HL-60 (cell line): ENCODE data around the gene PPP2R5C.

Experiments used
- POLR2AphosphoS5 ChIP-seq: IDR thresholded peaks from 2 replicates; pipeline ENCODE4 v1.6.1; 2012; ENCODE audit warnings: low read depth
- SPI1 ChIP-seq: IDR thresholded peaks from 2 replicates; pipeline ENCODE4 v1.6.1; 2012; ENCODE audit warnings: low read depth, mild to moderate bottlenecking, borderline replicate concordance
- TF ChIP-seq, protein P1 (sequence below): IDR thresholded peaks from one replicate; pipeline ENCODE4 v1.5.1; 2011; ENCODE audit warnings: low read length, control low read depth, inconsistent platforms; ENCODE audit not compliant: insufficient read depth
- TF ChIP-seq, protein P2 (sequence below): IDR thresholded peaks from 2 replicates; pipeline ENCODE4 v1.6.1; 2012; ENCODE audit warnings: low read depth; ENCODE audit not compliant: insufficient replicate concordance

DNA sequence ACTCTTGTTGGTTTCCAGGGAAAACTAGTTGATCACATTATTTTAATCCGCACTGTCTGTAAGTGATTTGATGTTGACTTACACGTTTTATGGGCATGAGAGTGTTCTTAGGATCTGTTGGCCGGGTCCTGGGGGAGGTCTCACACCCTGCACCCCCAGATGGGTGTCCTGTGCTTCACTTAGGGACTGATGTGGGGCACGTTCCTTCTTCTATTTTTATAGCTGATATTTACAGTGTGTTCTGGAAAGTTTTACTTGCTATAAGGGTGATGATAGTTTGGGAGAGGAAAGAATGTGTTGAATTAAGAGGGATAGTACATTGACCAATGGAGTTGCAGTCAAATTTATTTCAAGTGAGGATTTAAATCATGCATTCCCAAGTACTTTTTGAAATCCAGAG is 106.3 kb downstream of the PPP2R5C start:
- TF ChIP-seq, protein P1, sequence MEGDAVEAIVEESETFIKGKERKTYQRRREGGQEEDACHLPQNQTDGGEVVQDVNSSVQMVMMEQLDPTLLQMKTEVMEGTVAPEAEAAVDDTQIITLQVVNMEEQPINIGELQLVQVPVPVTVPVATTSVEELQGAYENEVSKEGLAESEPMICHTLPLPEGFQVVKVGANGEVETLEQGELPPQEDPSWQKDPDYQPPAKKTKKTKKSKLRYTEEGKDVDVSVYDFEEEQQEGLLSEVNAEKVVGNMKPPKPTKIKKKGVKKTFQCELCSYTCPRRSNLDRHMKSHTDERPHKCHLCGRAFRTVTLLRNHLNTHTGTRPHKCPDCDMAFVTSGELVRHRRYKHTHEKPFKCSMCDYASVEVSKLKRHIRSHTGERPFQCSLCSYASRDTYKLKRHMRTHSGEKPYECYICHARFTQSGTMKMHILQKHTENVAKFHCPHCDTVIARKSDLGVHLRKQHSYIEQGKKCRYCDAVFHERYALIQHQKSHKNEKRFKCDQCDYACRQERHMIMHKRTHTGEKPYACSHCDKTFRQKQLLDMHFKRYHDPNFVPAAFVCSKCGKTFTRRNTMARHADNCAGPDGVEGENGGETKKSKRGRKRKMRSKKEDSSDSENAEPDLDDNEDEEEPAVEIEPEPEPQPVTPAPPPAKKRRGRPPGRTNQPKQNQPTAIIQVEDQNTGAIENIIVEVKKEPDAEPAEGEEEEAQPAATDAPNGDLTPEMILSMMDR = no peak
- TF ChIP-seq POLR2AphosphoS5 (no peak), SPI1 (no peak)
- TF ChIP-seq, protein P2, sequence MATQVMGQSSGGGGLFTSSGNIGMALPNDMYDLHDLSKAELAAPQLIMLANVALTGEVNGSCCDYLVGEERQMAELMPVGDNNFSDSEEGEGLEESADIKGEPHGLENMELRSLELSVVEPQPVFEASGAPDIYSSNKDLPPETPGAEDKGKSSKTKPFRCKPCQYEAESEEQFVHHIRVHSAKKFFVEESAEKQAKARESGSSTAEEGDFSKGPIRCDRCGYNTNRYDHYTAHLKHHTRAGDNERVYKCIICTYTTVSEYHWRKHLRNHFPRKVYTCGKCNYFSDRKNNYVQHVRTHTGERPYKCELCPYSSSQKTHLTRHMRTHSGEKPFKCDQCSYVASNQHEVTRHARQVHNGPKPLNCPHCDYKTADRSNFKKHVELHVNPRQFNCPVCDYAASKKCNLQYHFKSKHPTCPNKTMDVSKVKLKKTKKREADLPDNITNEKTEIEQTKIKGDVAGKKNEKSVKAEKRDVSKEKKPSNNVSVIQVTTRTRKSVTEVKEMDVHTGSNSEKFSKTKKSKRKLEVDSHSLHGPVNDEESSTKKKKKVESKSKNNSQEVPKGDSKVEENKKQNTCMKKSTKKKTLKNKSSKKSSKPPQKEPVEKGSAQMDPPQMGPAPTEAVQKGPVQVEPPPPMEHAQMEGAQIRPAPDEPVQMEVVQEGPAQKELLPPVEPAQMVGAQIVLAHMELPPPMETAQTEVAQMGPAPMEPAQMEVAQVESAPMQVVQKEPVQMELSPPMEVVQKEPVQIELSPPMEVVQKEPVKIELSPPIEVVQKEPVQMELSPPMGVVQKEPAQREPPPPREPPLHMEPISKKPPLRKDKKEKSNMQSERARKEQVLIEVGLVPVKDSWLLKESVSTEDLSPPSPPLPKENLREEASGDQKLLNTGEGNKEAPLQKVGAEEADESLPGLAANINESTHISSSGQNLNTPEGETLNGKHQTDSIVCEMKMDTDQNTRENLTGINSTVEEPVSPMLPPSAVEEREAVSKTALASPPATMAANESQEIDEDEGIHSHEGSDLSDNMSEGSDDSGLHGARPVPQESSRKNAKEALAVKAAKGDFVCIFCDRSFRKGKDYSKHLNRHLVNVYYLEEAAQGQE = no peak
